Caco-2 (cell line): Measurements from ENCODE around the gene LRP8. TPM values are rescaled to one million over a fixed set of nuclear protein-coding genes. Genes with fewer than 3 reads are reported as not detected.
A peak's percentile ranks its signal among the peaks of the same experiment; 100 is the strongest.

Source experiments
- BruUV-seq: library from RNA; stranded (reverse); fragments of 400-500 nt; replicated peaks from 2 replicates; lab custom pipeline; 2021; lab: Mats Ljungman, UMichigan
- CTCF ChIA-PET: fragments of 300-600 bp; sonication (Branson Sonifier 250); formaldehyde crosslinking; loops from one replicate; lab custom pipeline; 2022; ENCODE audit warnings: antibody characterized with exemption; lab: Charles Lee
- POLR2A ChIA-PET: fragments of 300-600 bp; sonication (Branson Sonifier 250); formaldehyde crosslinking; loops from one replicate; lab custom pipeline; 2022; ENCODE audit warnings: antibody characterized with exemption; lab: Charles Lee
- DNase-seq, 2 experiments: peaks; one replicate each; pipeline versions ENCODE4 v3.0.0 to v3.0.0-alpha.2; 2020 to 2022
- H3K27me3 ChIP-seq: replicated peaks from 2 replicates; pipeline ENCODE4 v1.6.0; 2011; ENCODE audit warnings: low read length; ENCODE audit not compliant: control insufficient read depth, insufficient read depth
- H3K36me3 ChIP-seq: 2 replicates; pipeline ENCODE4 v1.5.1; 2011; ENCODE audit warnings: low read length; ENCODE audit not compliant: control insufficient read depth, insufficient read depth
- H3K4me1 ChIP-seq: fragments of 250-450 bp; sonication (Bioruptor Pico); 2 replicates; pipeline ENCODE4 v1.5.1; 2020; ENCODE audit warnings: mild to moderate bottlenecking
- H3K4me3 ChIP-seq: 2 replicates; pipeline ENCODE4 v1.5.1; 2011; ENCODE audit warnings: low read depth, mild to moderate bottlenecking, control low read depth, low read length
- H3K9me3 ChIP-seq: fragments of 250-450 bp; sonication (Bioruptor Pico); 2 replicates; pipeline ENCODE4 v1.5.1; 2020; ENCODE audit warnings: mild to moderate bottlenecking, moderate library complexity
- H3K27ac Mint-ChIP-seq: one replicate; pipeline ENCODE4 v1.8.0; 2022; ENCODE audit warnings: mixed read lengths; ENCODE audit not compliant: unreplicated experiment
- H3K27me3 Mint-ChIP-seq: one replicate; pipeline ENCODE4 v1.8.0; 2022; ENCODE audit warnings: mixed read lengths; ENCODE audit not compliant: insufficient read depth, unreplicated experiment
- H3K36me3 Mint-ChIP-seq: one replicate; pipeline ENCODE4 v1.8.0; 2022; ENCODE audit warnings: mild to moderate bottlenecking, mixed read lengths; ENCODE audit not compliant: insufficient read depth, unreplicated experiment
- H3K4me1 Mint-ChIP-seq: one replicate; pipeline ENCODE4 v1.8.0; 2022; ENCODE audit warnings: low read depth, mixed read lengths; ENCODE audit not compliant: unreplicated experiment
- H3K4me3 Mint-ChIP-seq: one replicate; pipeline ENCODE4 v1.8.0; 2022; ENCODE audit warnings: mild to moderate bottlenecking, moderate library complexity, mixed read lengths; ENCODE audit not compliant: unreplicated experiment
- H3K9me3 Mint-ChIP-seq: one replicate; pipeline ENCODE4 v1.8.0; 2022; ENCODE audit warnings: mixed read lengths; ENCODE audit not compliant: unreplicated experiment
- intact Hi-C: fragments of 100-400 bp; cut with micrococcal nuclease; formaldehyde crosslinking; loops from one replicate; pipeline ENCODE4 v1.10.0; 2022; ENCODE audit not compliant: unreplicated experiment
- total RNA-seq: library from RNA; stranded (reverse); gene quantifications from 2 replicates; pipeline ENCODE4 v1.2.3, GENCODE V29; 2022
- TF ChIP-seq, protein P1 (sequence below), 2 experiments: fragments of 200-600 bp in 1 of 2; IDR thresholded peaks; 1 replicate in 1 of 2; 2 replicates in 1 of 2; pipeline versions ENCODE4 v1.5.1 to v1.8.0; 2011 to 2022; ENCODE audit warnings: antibody characterized with exemption in 1 of 2, control low read depth in 1 of 2, inconsistent platforms in 1 of 2, low read depth in 1 of 2, low read length in 1 of 2, mild to moderate bottlenecking in 1 of 2, moderate library complexity in 1 of 2; ENCODE audit not compliant: insufficient read depth in 1 of 2, severe bottlenecking in 1 of 2, unreplicated experiment in 1 of 2

Gene LRP8
- total RNA-seq, 1 experiment from 2014 or later: 11.8 TPM

DNA sequence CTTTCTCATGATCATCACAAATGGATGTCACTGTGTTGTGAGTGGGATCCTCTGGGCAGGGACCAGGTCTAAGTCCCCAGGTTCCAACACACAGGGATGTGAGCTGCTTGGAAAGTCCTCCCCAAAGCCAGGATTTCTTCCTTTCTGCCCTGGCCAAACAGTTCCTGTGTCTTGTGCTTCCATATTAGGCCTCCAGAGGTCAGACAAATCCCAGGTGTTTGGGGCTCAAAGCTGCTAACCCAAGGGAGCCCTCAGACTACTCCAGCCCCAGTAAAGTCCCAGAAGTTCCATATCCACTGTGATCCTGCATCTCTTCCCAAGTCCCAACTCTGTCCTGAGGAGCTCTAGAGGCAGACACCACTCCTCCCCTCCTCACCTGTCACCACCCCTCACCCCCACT, 61.8 kb downstream of the LRP8 start:
- no peaks in the 10 kb centered on the region for H3K27me3 Mint-ChIP-seq
- H3K27ac Mint-ChIP-seq: no peak overlapping the region
- CTCF ChIA-PET: interaction anchor here (0.6 to 1.1 kb wide), 2 partner anchors 22 to 127 kb away, joined by 3 to 6 read pairs; no protein-coding TSS in a partner anchor
- no peak for DNase-seq
- no peaks in the 10 kb centered on the region for H3K9me3 ChIP-seq
- H3K4me1 Mint-ChIP-seq: no peaks in the 10 kb centered on the region
- no peak overlapping the region for H3K4me3 Mint-ChIP-seq
- intact Hi-C loops: no loop called here
- no peaks in the 10 kb centered on the region for H3K27me3 ChIP-seq
- POLR2A ChIA-PET: no interaction called here
- H3K4me3 ChIP-seq: no peak overlapping the region
- peaks cover 6% of the 10 kb centered on the region for H3K36me3 Mint-ChIP-seq
- H3K9me3 Mint-ChIP-seq: no peaks in the 10 kb centered on the region
- H3K36me3 ChIP-seq: no peaks in the 10 kb centered on the region
- BruUV-seq: no TSS peak
- TF ChIP-seq, protein P1, sequence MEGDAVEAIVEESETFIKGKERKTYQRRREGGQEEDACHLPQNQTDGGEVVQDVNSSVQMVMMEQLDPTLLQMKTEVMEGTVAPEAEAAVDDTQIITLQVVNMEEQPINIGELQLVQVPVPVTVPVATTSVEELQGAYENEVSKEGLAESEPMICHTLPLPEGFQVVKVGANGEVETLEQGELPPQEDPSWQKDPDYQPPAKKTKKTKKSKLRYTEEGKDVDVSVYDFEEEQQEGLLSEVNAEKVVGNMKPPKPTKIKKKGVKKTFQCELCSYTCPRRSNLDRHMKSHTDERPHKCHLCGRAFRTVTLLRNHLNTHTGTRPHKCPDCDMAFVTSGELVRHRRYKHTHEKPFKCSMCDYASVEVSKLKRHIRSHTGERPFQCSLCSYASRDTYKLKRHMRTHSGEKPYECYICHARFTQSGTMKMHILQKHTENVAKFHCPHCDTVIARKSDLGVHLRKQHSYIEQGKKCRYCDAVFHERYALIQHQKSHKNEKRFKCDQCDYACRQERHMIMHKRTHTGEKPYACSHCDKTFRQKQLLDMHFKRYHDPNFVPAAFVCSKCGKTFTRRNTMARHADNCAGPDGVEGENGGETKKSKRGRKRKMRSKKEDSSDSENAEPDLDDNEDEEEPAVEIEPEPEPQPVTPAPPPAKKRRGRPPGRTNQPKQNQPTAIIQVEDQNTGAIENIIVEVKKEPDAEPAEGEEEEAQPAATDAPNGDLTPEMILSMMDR (IDR thresholded peaks at IDR 0.05; ENCODE audit: insufficient read depth in 1 of 2, low read depth in 1 of 2, low read length in 1 of 2, severe bottlenecking in 1 of 2, unreplicated experiment in 1 of 2): peak in 1 of 2 experiments; percentile 35
- H3K4me1 ChIP-seq: no peaks in the 10 kb centered on the region

GRCh38 chr1:53265581-53265980, 62.3 kb downstream of the LRP8 start:
- H3K36me3 ChIP-seq: no peaks in the 10 kb centered on the region
- H3K27me3 ChIP-seq: no peaks in the 10 kb centered on the region
- no peaks in the 10 kb centered on the region for H3K9me3 ChIP-seq
- no TSS peak for BruUV-seq
- Mint-ChIP-seq H3K27ac (no peak overlapping the region), H3K36me3 (peaks cover 6% of the 10 kb centered on the region), H3K9me3 (no peaks in the 10 kb centered on the region), H3K4me3 (no peak overlapping the region), H3K27me3 (no peaks in the 10 kb centered on the region), H3K4me1 (no peaks in the 10 kb centered on the region)
- CTCF ChIA-PET: interaction anchor here (0.6 to 1.1 kb wide), 2 partner anchors 22 to 127 kb away, joined by 3 to 6 read pairs; no protein-coding TSS in a partner anchor
- intact Hi-C loops: no loop called here
- H3K4me1 ChIP-seq: no peaks in the 10 kb centered on the region
- DNase-seq: no peak
- POLR2A ChIA-PET: no interaction called here
- no peak overlapping the region for H3K4me3 ChIP-seq
- TF ChIP-seq, protein P1 (IDR thresholded peaks at IDR 0.05; ENCODE audit: insufficient read depth in 1 of 2, low read depth in 1 of 2, low read length in 1 of 2, severe bottlenecking in 1 of 2, unreplicated experiment in 1 of 2): peak in 1 of 2 experiments; percentile 2

- no peak overlapping the region for H3K27ac Mint-ChIP-seq
- DNase-seq: no peak
- ChIA-PET CTCF (no interaction called here), POLR2A (no interaction called here)
- no peaks in the 10 kb centered on the region for H3K27me3 Mint-ChIP-seq
- no TSS peak for BruUV-seq
- Histone ChIP-seq H3K4me3 (no peak overlapping the region), H3K27me3 (no peaks in the 10 kb centered on the region), H3K9me3 (no peaks in the 10 kb centered on the region), H3K36me3 (no peaks in the 10 kb centered on the region), H3K4me1 (no peaks in the 10 kb centered on the region)
- no peaks in the 10 kb centered on the region for H3K9me3 Mint-ChIP-seq
- TF ChIP-seq, protein P1 (IDR thresholded peaks at IDR 0.05; ENCODE audit: insufficient read depth in 1 of 2, low read depth in 1 of 2, low read length in 1 of 2, severe bottlenecking in 1 of 2, unreplicated experiment in 1 of 2): no peak
- H3K4me3 Mint-ChIP-seq: no peak overlapping the region
- H3K36me3 Mint-ChIP-seq: peaks cover 6% of the 10 kb centered on the region
- intact Hi-C loops: no loop called here
- no peaks in the 10 kb centered on the region for H3K4me1 Mint-ChIP-seq
Observed at GRCh38 chr1:53264048-53264447, 63.8 kb downstream of the LRP8 start.
